Measurements from ENCODE around the gene SLC28A3.

SLC28A3 gene

DNA sequence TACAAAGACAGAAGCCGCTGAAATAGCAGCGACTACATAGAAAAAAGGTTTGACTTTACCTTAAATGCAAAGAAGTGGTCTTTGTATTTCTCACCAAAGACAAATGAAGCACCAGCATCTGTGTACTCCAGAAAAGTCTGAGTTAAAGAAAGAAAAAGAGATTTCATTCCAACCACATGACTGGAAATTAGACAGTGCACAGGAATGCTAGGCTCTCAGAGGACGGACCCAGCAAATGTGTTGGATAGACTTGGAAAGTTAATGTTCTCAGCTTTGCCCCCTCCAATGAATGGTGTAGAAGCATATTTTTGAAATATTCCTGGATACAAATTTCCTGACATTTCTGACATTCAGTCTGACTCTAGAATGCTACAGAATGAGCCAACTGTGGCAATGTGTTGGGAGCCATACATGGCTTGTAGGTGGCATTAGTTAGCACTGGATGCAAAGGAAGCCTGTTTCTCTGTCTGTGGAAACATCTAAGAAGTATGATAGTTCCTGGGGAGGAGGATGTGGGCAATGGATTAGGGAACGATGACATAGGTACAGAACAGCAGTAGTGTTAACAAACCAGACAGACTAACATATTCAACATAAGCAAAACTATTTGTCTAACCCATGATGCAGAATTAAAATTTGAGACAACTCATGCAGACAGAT is 43.3 kb downstream of the SLC28A3 start:
- DNase-seq (ENCODE audit: low read depth in 2 of 2) = no peak

GRCh38 chr9:84296146-84296843 is 44.3 kb downstream of the SLC28A3 start:
- peak in 1 of 2 donors; percentile 6 for DNase-seq (ENCODE audit: low read depth in 2 of 2)

DNA sequence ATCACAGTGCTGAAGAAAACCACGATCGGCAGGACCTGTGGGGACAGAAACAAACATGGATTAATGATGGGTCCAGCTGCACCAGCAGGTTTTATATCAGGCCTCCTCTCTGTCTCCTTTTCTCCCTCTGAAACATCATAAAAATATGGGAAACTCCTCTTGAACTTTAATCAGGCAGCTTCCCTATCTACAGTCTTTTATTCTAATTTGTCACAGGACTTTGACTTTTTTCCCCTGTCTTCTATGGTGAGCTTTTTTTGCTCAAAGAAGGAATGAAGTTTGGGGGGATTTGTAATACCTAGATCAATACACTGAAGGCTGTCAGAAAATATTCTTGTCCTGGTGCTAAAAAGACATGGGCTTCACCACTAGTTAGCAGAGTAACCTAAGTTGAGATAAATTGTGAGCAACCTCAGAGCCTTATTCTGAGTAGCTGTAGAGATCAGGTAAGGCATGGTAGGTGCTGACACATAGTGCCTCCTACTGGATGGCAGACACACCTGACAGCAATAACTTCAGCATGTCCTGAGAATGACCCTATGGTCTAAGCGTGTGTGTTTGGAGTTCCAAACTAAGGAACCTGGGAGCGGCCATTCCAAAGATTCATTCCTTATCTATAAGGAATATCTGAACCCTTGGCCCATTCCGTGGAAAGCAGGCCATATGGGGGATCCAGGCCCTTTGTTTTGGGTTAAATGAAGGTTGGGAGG is 46.2 kb downstream of the SLC28A3 start:
- DNase-seq (ENCODE audit: low read depth in 2 of 2) = no peak

DNA sequence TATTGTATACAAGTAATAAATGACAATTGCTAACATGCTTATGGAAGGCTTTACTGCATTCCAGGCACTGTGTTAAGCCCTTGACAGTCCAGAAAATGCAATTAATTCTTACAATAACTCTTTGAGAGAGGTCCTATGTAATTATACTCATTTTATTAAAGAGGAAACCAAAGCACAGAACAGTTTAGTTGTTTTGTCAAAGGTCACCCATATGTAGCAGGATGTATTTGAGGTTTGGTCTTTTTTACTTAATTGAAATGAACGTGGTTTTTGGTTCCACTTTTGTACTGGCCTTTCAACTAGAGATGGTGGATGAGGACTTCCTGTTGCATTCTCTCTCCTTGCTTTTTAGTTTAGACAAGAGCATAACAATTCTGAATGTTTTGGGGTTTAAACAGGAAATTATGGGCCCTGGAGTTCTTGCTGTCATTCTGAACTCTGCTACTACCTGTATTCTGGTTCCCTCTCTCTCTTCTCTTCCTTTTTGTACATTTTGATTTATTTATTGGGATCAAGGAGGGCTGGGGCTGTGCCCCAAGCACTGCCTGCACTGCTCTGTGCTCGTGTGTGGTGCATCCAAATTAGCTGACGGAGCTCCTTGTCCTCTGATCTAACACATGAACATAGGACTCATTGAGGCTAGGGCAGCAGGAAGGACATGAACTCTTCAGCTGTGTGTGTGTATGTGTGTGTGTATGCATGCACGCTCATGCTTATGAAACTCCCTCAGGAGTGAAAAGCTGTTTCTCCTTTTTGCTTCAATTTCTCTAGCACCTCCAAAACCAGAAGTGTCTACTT is 47.4 kb downstream of the SLC28A3 start:
- DNase-seq (ENCODE audit: low read depth in 2 of 2) = no peak

DNA sequence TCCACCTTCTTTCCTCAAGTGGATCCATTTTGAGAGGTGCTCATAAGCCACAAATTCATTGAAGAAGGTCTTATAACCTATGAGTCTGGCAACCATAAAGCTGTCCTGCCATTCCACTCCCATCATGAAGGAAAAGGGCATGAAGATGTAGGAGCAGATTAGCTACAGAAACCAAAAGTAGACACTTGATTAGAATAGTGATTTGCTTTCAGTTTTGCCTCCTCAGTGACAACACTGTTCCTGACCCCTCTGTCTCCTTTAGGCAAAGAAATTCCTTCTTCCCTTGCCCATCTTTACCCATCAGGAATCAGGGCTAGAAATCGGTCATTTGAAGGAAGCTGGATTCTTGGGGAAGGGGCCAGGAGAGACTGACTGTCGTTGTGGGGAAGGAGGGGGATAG is 55.2 kb downstream of the SLC28A3 start:
- no peak for DNase-seq (ENCODE audit: low read depth in 2 of 2)

DNA sequence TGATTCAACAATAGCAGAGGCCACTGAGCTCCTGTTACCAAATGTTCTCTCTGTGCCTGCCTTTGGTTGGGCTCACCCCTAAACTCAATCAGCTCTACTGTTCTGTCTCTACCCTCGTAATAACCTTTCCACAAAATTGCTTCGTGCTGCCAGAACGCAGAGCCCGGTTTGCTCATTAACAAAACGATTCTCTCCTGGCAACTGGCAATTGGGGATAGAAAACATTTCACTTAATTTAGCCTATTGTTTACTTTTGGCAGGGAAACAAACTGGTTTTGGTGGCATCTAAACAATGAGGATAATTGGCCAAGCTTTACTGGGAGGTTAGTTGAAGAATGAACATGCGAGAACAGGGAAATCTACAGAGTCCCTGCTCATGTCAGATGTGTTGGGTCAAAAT is 56.6 kb downstream of the SLC28A3 start:
- DNase-seq (ENCODE audit: low read depth in 2 of 2) = no peak

GRCh38 chr9:84278130-84278529 is 62.4 kb downstream of the SLC28A3 start:
- DNase-seq (ENCODE audit: low read depth in 2 of 2) = no peak

- DNase-seq (ENCODE audit: low read depth in 2 of 2) = no peak
These were observed 62.9 kb downstream of the SLC28A3 start for GRCh38 chr9:84277646-84278045.

DNA sequence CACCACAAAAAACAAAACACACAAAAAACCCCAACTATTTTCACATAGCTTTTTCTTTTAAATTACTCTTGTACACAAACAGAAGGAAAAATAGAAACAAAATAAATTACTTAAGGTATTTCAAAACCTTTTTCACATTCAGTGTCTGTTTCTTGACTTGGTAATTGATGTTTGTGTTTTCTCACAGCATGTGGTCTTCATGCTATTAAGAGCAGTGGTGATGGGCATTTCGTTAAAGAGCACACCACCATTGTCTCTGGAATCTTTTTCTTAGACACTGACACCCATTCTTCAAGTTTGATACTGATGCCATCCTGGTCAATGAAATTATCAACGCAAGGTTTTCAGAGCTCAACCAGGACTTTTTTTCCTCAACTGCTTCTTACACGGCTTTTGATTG is 63.8 kb downstream of the SLC28A3 start:
- DNase-seq (ENCODE audit: low read depth in 2 of 2) = no peak

- DNase-seq (ENCODE audit: low read depth in 2 of 2) = no peak
These were observed 68.5 kb downstream of the SLC28A3 start for GRCh38 chr9:84271921-84272556.

- DNase-seq (ENCODE audit: low read depth in 2 of 2) = no peak
These were observed 69.0 kb downstream of the SLC28A3 start for GRCh38 chr9:84271531-84271900.

DNA sequence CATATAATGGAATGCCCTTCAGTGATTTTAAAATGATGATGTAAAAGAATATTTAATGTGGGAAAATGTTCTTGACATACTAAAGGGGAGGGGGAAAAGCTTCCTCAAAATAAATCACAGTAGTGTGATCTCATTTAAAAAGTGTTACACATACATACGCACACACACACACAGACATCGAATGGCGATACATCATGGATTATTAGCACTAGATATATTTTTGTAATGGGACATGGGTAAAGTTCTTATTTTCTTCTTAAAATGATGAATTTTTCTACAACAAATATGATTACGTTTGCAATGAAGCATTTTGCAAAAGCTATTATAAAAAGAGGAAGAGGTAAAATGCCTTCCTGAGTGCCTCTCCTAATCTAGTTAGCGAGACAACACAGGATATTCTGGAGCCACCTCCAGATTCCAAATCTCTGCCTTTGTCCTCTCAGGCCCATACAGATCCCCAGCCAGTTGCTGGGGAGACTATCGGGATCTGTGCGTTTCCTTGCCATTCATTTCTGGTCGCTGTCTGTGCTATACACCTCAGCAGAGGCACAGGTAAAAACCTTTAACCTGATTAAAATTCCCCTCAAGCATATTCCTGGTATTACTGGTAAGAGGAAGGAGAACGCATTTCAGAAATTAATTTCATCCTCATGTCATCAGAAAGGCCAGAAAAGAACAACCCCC is 69.6 kb downstream of the SLC28A3 start:
- no peak for DNase-seq (ENCODE audit: low read depth in 2 of 2)

DNA sequence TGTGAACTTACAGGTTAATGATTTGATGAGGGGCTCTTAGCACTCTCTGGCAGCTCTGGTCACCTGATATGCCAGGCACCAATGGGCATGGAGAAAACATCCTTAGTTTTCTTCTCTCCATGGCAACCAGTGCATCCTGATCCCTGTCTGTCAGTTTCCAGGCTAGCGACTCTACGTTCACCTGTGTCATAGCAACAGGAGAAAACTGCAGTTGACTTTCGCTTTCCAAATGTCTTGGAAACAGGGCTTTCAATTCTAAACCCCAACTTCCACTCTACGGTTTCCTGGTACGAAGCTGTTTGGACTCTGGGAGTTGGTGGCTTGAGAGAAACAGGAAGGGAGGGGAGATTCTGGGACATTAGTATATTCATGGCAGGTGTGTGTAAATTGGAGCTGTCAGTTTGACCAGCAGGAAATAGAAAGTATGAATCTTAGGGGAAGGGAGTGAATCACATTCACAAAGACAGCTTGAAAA is 74.4 kb downstream of the SLC28A3 start:
- DNase-seq (ENCODE audit: low read depth in 2 of 2) = no peak

DNA sequence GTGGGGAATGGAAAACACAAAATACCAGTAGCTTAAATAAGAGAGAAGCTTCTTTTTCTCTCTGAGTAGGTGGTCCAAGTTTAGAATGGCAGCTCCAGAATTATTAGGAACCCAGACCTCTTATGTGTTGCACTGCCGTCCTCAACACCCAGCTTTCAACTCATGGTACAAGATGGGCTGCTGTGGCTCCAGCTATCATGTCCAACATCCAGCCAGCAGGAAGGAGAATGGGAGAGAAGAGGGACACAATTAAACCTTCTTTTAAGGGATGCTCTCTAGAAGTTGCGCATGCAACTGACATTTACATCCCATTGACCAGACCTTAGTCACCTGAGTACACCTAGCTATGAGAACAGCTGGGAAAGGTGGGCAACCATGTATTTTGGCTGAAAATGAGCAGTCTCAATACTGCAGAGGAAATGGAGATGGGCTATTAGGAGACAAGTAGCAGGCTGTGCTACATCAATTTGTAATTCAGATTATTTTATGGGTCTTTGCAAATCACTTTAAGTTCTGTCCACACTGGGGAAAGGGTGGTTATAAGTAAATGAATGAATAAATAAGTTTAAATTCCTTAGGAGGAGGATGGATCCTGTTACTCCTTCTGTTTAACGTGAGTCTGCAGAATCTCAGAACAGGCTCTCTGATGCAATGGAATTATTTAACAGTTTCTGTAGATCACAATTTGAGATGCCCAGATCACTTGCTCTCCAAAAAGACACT is 76.1 kb downstream of the SLC28A3 start:
- no peak for DNase-seq (ENCODE audit: low read depth in 2 of 2)

GRCh38 chr9:84261070-84261746 is 79.3 kb downstream of the SLC28A3 start:
- DNase-seq (ENCODE audit: low read depth in 2 of 2) = peak in 1 of 2 donors; percentile 3

GRCh38 chr9:84258371-84258770 is 82.2 kb downstream of the SLC28A3 start:
- no peak for DNase-seq (ENCODE audit: low read depth in 2 of 2)

DNA sequence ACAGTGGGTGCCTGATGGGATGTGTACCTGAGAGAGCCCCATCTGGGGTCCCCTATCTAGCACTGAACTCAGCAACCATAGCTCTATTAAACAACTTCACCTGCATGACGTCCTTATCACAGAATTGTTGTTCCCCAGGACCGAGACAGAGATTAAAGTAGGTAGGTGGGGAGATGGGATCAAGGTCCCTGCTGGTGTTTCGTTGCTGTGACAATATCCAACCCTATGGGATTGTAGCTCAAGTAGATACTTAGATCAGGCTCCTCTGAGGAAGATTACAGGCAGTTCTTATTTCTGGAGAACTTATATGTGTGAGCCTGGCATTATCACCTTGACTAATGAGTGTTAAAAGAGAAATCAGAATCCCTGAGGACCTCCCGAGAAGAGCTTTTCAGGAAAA is 84.9 kb downstream of the SLC28A3 start:
- DNase-seq (ENCODE audit: low read depth in 2 of 2) = no peak

DNA sequence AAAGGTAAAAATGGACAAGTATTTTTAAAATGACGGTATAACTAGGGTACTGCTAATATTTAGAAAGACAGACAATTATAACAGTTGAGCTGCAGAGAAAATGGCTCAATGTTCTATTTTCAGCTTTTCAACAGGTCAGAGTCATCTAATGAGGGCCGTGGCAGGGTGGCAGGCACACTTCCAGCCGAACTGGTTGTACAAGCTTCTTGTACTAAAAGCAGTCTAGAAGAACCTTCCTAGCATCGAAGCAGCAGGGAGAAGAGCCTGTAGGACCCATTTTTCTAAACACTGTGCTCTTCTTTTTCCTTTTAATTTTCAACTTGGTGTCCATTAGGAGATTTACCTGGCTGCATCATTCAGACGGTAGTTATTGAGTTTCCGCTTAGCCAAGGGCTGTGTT is 85.6 kb downstream of the SLC28A3 start:
- DNase-seq (ENCODE audit: low read depth in 2 of 2) = no peak

- no peak for DNase-seq (ENCODE audit: low read depth in 2 of 2)
These were observed 88.6 kb downstream of the SLC28A3 start for GRCh38 chr9:84251921-84252320.
